Gastrocnemius medialis (tissue), 4 donors: ENCODE results near the gene MEN1. TPM values are rescaled to one million over a fixed set of nuclear protein-coding genes. Genes with fewer than 3 reads are reported as not detected.

Experiments
- ATAC-seq, 2 donors: fragments of 150-250 bp; one replicate each; pipeline ENCODE4 v1.9.1; 2016
- DNase-seq, 2 donors: peaks; one replicate each; pipeline ENCODE4 v3.0.0-alpha.2; 2019
- H3K27ac ChIP-seq, 4 donors: fragments of 200-600 bp; sonication (generic); 1 replicate in 1 of 4; 2 replicates in 3 of 4; pipeline ENCODE4 v1.5.1; 2016 to 2018; ENCODE audit warnings: mild to moderate bottlenecking in 2 of 4, moderate library complexity in 1 of 4
- H3K27me3 ChIP-seq, 3 donors: fragments of 200-600 bp; sonication (generic) in 2 of 3; 1 replicate in 1 of 3; 2 replicates in 2 of 3; pipeline versions ENCODE4 v1.5.1 to v1.6.0; 2016 to 2019; ENCODE audit warnings: mild to moderate bottlenecking in 1 of 3, moderate library complexity in 1 of 3
- H3K36me3 ChIP-seq, 2 donors: fragments of 200-600 bp; sonication (generic) in 1 of 2; one replicate each; pipeline ENCODE4 v1.5.1; 2017 to 2018
- H3K4me1 ChIP-seq, 2 donors: fragments of 200-600 bp; sonication (generic) in 1 of 2; one replicate each; pipeline ENCODE4 v1.5.1; 2016 to 2017; ENCODE audit warnings: mild to moderate bottlenecking in 2 of 2
- H3K4me3 ChIP-seq, 4 donors: fragments of 200-600 bp; sonication (generic) in 3 of 4; 1 replicate in 1 of 4; 2 replicates in 3 of 4; pipeline ENCODE4 v1.5.1; 2016 to 2019; ENCODE audit warnings: mild to moderate bottlenecking in 2 of 4
- H3K9me3 ChIP-seq, 3 donors: fragments of 200-600 bp; sonication (generic) in 2 of 3; 1 replicate in 1 of 3; 2 replicates in 2 of 3; pipeline ENCODE4 v1.5.1; 2016 to 2019
- POLR2A ChIP-seq, 2 donors: fragments of 450-650 bp; IDR thresholded peaks; one replicate each; pipeline ENCODE4 v1.6.1; 2017; ENCODE audit warnings: antibody characterized with exemption in 2 of 2, mild to moderate bottlenecking in 2 of 2, moderate library complexity in 2 of 2
- in situ Hi-C, 4 donors: fragments of 200-750 bp; cut with MboI; loops; one replicate each; pipeline versions ENCODE4 v1.15.0 to v1.8.0; 2017; ENCODE audit warnings: low sequenced_read_pairs in 4 of 4
- intact Hi-C: fragments of 100-400 bp; cut with DNase I; formaldehyde crosslinking; loops from one replicate; pipeline ENCODE4 v1.15.1; 2023; ENCODE audit warnings: low total_unique reads
- total RNA-seq, 4 donors: library from RNA; depleted of rRNA; stranded (reverse); fragments of >200 nt; gene quantifications; one replicate each; pipeline versions ENCODE4 v1.1.0 to v1.2.3, GENCODE V29; 2016
- TF ChIP-seq, protein P1 (sequence below), 5 experiments: fragments of 450-650 bp in 3 of 5; fragments of 200-600 bp in 2 of 5; sonication (generic) in 2 of 5; IDR thresholded peaks in 4 of 5; conservative IDR thresholded peaks in 1 of 5; 1 replicate in 4 of 5; 2 replicates in 1 of 5; pipeline ENCODE4 v1.5.1; 2016 to 2019; ENCODE audit warnings: antibody characterized with exemption in 5 of 5, mild to moderate bottlenecking in 3 of 5, moderate library complexity in 3 of 5

The MEN1 gene
- total RNA-seq, 4 donors from 2014 or later = 7.4 to 12.2 (median 9.8) TPM

DNA sequence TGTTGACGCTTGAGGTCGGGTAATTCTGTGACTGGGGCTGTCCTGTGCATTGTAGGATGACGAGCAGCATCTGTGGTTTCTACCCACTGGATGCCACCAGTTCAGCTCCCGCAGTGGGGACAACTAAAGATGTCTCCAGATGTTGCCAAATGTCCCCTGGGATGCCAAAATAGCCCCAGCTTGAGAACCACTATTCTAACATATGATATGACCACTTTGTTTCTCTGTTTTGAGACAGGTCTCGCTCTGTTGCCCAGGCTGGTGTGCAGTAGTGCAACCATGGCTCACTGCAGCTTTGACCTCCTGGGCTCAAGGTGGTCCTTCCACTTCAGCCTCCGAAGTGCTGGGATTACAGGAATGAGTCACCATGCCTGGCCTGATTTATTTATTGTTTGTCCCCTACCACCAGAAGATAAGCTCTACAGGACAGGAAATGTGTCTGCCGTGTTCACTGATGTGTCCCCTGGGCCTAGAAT is 4.4 kb upstream of the MEN1 start:
- TF ChIP-seq POLR2A (IDR thresholded peaks at IDR 0.05) = no peak
- in situ Hi-C loops (no loop called here), intact Hi-C loops (no loop called here)
- no peaks in the 10 kb centered on the region for H3K36me3 ChIP-seq
- no peaks in the 10 kb centered on the region for H3K27me3 ChIP-seq
- peaks cover under 1 to 3% of the 10 kb centered on the region in 2 donors for H3K4me1 ChIP-seq
- ATAC-seq = no peak
- no peak for DNase-seq
- H3K27ac ChIP-seq = no peak overlapping the region
- H3K4me3 ChIP-seq = no peak overlapping the region
- no peaks in the 10 kb centered on the region for H3K9me3 ChIP-seq

DNA sequence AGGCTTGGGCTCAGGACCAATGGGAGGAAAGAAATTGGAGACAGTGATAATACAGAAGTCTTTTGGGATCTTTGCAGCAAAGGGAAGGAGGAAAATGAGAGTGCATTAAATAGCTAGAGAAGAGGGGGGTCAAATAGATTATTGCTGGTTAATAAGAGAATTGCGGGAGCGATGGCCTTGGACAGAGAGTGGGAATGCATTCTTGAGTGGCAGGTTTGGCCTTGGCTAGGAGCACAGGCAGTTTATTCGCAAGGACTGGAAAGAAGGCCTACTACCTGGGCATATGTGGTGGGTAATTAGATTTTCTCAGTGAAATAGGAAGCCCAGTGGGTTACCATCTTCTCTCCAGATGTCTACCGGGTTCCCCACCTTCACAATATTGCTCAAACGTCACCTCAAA is 3.5 kb upstream of the MEN1 start:
- DNase-seq (no peak), ATAC-seq (no peak)
- Histone ChIP-seq H3K9me3 (no peaks in the 10 kb centered on the region), H3K27me3 (no peaks in the 10 kb centered on the region), H3K27ac (no peak overlapping the region), H3K4me3 (no peak overlapping the region), H3K4me1 (peaks cover 8 to 12% of the 10 kb centered on the region in 2 donors), H3K36me3 (no peaks in the 10 kb centered on the region)
- TF ChIP-seq, protein P1, sequence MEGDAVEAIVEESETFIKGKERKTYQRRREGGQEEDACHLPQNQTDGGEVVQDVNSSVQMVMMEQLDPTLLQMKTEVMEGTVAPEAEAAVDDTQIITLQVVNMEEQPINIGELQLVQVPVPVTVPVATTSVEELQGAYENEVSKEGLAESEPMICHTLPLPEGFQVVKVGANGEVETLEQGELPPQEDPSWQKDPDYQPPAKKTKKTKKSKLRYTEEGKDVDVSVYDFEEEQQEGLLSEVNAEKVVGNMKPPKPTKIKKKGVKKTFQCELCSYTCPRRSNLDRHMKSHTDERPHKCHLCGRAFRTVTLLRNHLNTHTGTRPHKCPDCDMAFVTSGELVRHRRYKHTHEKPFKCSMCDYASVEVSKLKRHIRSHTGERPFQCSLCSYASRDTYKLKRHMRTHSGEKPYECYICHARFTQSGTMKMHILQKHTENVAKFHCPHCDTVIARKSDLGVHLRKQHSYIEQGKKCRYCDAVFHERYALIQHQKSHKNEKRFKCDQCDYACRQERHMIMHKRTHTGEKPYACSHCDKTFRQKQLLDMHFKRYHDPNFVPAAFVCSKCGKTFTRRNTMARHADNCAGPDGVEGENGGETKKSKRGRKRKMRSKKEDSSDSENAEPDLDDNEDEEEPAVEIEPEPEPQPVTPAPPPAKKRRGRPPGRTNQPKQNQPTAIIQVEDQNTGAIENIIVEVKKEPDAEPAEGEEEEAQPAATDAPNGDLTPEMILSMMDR (IDR thresholded peaks at IDR 0.05 in 4 of 5, conservative IDR thresholded peaks at IDR 0.05 in 1 of 5) = no peak
- TF ChIP-seq POLR2A (IDR thresholded peaks at IDR 0.05) = no peak
- intact Hi-C loops = no loop called here
- in situ Hi-C loops = no loop called here

DNA sequence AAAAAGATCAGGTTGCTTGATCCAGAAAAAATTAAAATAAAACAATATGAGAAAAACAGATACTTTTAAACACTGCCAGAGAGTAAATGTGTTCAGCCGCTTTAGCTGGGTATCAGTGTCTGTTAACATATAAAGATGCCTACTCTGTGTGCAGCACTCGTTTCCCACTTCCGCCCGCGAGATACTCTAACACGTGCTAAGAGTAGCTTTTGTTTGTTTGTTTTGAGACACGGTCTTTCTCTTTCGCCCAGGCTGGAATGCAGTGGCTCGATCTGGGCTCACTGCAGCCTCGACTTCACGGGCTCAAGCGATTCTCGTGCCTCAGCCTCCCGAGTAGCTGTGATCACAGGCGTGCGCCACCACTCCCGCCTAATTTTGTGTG is 531 bp upstream of the MEN1 start:
- H3K9me3 ChIP-seq = no peaks in the 10 kb centered on the region
- H3K27ac ChIP-seq = peak overlapping the region; percentile 80 to 85 (median 82)
- H3K36me3 ChIP-seq = peaks cover 0 to 16% of the 10 kb centered on the region in 2 donors
- ATAC-seq (peak; percentile 38 to 55), DNase-seq (no peak)
- H3K4me1 ChIP-seq = peaks cover 8 to 12% of the 10 kb centered on the region in 2 donors
- H3K4me3 ChIP-seq = peak overlapping the region; percentile 78 to 91 (median 84)
- intact Hi-C loops (no loop called here), in situ Hi-C loops (no loop called here)
- no peaks in the 10 kb centered on the region for H3K27me3 ChIP-seq
- TF ChIP-seq, protein P1 (IDR thresholded peaks at IDR 0.05 in 4 of 5, conservative IDR thresholded peaks at IDR 0.05 in 1 of 5) = no peak
- TF ChIP-seq POLR2A (IDR thresholded peaks at IDR 0.05) = no peak

DNA sequence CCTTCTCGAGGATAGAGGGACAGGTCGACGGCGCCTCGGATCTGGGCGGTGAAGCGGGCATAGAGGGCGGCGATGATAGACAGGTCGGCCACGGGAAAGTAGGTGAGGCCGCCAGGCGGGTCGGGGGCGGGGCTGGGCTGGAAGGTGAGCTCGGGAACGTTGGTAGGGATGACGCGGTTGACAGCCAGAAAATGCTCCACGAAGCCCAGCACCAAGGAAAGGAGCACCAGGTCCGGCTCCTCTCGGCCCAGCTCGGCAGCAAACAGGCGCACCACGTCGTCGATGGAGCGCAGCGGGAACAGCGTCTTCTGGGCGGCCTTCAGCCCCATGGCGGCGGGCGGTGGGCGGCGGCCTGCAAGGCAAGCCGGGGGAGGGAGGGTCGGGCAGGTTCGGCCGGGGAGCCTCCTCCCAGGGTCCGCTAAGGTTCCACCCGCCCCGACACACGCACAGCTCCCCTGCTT is 540 bp downstream of the MEN1 start:
- Histone ChIP-seq H3K27ac (peak overlapping the region; percentile 80 to 85 (median 82)), H3K9me3 (no peaks in the 10 kb centered on the region), H3K36me3 (peaks cover 0 to 26% of the 10 kb centered on the region in 2 donors), H3K4me1 (peaks cover 8 to 12% of the 10 kb centered on the region in 2 donors), H3K27me3 (no peaks in the 10 kb centered on the region), H3K4me3 (peak overlapping the region; percentile 78 to 91 (median 84))
- intact Hi-C loops (no loop called here), in situ Hi-C loops (no loop called here)
- ATAC-seq (peak in 1 of 2 donors; percentile 18), DNase-seq (no peak)
- TF ChIP-seq, protein P1 (IDR thresholded peaks at IDR 0.05 in 4 of 5, conservative IDR thresholded peaks at IDR 0.05 in 1 of 5) = no peak
- TF ChIP-seq POLR2A (IDR thresholded peaks at IDR 0.05) = no peak

DNA sequence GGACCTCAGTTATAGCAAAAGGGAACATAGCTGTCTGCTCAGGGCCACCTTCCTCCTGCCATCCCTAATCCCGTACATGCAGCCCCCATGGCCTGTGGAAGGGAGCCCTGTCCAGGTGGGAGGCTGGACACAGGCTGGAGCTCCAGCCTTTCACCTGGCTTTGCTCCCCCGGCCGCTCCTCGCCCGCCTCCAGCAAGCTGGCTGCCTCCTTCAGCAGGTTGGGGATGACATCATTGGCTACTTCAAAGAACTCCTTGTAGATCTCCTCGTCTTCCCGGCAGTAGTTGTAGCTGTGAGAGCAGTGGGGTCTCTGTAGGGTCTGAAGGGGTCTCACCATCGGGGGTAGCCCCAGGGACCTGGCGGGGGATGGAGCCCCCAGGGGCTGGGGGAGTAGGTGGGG is 4.9 kb downstream of the MEN1 start:
- no peak for DNase-seq
- Histone ChIP-seq H3K36me3 (peaks cover 0 to 28% of the 10 kb centered on the region in 2 donors), H3K27ac (no peak overlapping the region), H3K4me3 (no peak overlapping the region), H3K4me1 (peaks cover 23 to 24% of the 10 kb centered on the region in 2 donors), H3K9me3 (no peaks in the 10 kb centered on the region), H3K27me3 (no peaks in the 10 kb centered on the region)
- no peak for ATAC-seq
- intact Hi-C loops (no loop called here), in situ Hi-C loops (no loop called here)
- TF ChIP-seq POLR2A (IDR thresholded peaks at IDR 0.05) = no peak
- TF ChIP-seq, protein P1 (IDR thresholded peaks at IDR 0.05 in 4 of 5, conservative IDR thresholded peaks at IDR 0.05 in 1 of 5) = no peak
